Loucy (cell line): Measurements from ENCODE around the gene PIK3R5.

Source experiments
- H2AFZ ChIP-seq: fragments of 200-600 bp; sonication (generic); 2 replicates; pipeline ENCODE4 v1.6.0; 2016; ENCODE audit warnings: antibody characterized with exemption, mild to moderate bottlenecking, low read length, moderate library complexity
- H3F3A ChIP-seq: fragments of 200-600 bp; 2 replicates; pipeline ENCODE4 v1.6.0; 2016; ENCODE audit warnings: antibody characterized with exemption, low read depth, mild to moderate bottlenecking
- H3K27me3 ChIP-seq: fragments of 200-600 bp; sonication (generic); 2 replicates; pipeline ENCODE4 v1.6.1; 2014; ENCODE audit warnings: low read length, mild to moderate bottlenecking; ENCODE audit not compliant: insufficient read depth, poor library complexity, severe bottlenecking
- H3K36me3 ChIP-seq: fragments of 200-600 bp; sonication (generic); 2 replicates; pipeline ENCODE4 v1.6.1; 2016; ENCODE audit warnings: low read length; ENCODE audit not compliant: insufficient read depth
- H3K4me1 ChIP-seq: fragments of 200-600 bp; sonication (generic); 2 replicates; pipeline ENCODE4 v1.5.1; 2014; ENCODE audit warnings: low read length, mild to moderate bottlenecking; ENCODE audit not compliant: insufficient read depth, poor library complexity, severe bottlenecking
- H3K4me2 ChIP-seq: fragments of 200-600 bp; sonication (generic); 2 replicates; pipeline ENCODE4 v1.6.0; 2014; ENCODE audit warnings: antibody characterized with exemption, low read length, low read depth, mild to moderate bottlenecking; ENCODE audit not compliant: poor library complexity, severe bottlenecking
- H3K4me3 ChIP-seq: fragments of 200-600 bp; sonication (generic); 2 replicates; pipeline ENCODE4 v1.5.1; 2014; ENCODE audit warnings: low read length, mild to moderate bottlenecking, mixed read lengths; ENCODE audit not compliant: poor library complexity, severe bottlenecking
- H3K79me2 ChIP-seq: fragments of 200-600 bp; sonication (generic); 2 replicates; pipeline ENCODE4 v1.6.1; 2014; ENCODE audit warnings: low read length; ENCODE audit not compliant: insufficient read depth
- H3K9ac ChIP-seq: fragments of 200-600 bp; sonication (generic); 2 replicates; pipeline ENCODE4 v1.6.0; 2014; ENCODE audit warnings: mild to moderate bottlenecking, low read depth, low read length, moderate library complexity; ENCODE audit not compliant: poor library complexity, severe bottlenecking
- H3K9me2 ChIP-seq: fragments of 200-600 bp; sonication (generic); replicated peaks from 2 replicates; pipeline ENCODE4 v1.6.1; 2016; ENCODE audit warnings: low read depth, low read length, mixed read lengths
- H3K9me3 ChIP-seq: fragments of 200-600 bp; sonication (generic); 2 replicates; pipeline ENCODE4 v1.6.1; 2014; ENCODE audit warnings: mild to moderate bottlenecking, antibody characterized with exemption, low read length, low read depth; ENCODE audit not compliant: insufficient read depth
- H4K20me1 ChIP-seq: fragments of 200-600 bp; sonication (generic); 2 replicates; pipeline ENCODE4 v1.6.0; 2014; ENCODE audit warnings: antibody characterized with exemption, low read length, mild to moderate bottlenecking; ENCODE audit not compliant: insufficient read depth, poor library complexity, severe bottlenecking
- EZH2phosphoT487 ChIP-seq: fragments of 200-600 bp; IDR thresholded peaks from 2 replicates; pipeline ENCODE4 v1.6.1; 2018; ENCODE audit warnings: antibody characterized with exemption, mild to moderate bottlenecking, moderate library complexity, borderline replicate concordance
- TF ChIP-seq, protein P1 (sequence below): fragments of 200-600 bp; sonication (generic); conservative IDR thresholded peaks from 2 replicates; pipeline ENCODE4 v1.5.1; 2014; ENCODE audit warnings: mild to moderate bottlenecking, antibody characterized with exemption, low read length

The PIK3R5 gene

DNA sequence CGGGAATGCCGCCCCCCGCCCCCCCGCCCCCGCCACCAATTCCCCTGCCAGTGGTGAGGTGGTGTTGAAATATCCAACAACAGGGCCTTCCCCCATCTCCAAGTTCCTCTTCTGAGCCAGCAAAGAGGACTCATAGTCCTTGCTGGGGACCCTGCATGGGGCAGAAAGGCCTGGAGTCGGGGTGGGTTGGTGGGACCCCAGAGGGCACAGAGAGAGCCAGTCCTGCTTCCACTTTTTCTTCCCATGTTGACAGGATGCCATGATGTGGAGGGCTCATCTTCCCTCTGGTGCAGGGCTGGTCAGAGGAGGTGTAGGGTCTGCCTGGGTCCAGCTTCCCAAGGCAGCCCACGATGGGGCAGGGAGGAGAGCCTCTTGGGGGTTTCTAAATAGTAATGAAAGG, 49.0 kb downstream of the PIK3R5 start:
- Histone ChIP-seq H3K36me3 (0 out of 2 replicates have a peak, but pooled peaks cover 4% of the 10 kb centered on the region), H3K4me2 (no peak overlapping the region)

DNA sequence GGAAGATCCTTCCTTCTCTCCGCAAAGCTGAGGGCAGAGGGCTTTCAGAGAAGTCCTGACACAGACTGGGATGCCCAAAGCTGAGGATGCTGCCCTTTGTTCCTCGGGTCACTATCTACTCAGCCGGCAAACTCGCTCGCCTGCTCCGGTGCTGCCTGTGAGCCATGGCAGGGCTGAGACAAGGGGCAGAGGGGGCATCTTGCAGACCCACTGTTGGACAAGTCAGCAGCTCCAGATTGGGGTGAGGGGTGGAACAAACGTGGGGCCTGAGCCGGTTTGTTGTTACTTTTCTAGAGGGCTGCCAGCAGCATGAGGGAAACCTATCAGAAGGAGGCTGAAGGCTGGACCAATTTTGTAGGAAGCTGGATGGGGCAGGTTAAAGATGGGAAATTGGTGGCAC, 51.0 kb downstream of the PIK3R5 start:
- Histone ChIP-seq H3K27me3 (no peaks in the 10 kb centered on the region), H3F3A (no peaks in the 10 kb centered on the region), H4K20me1 (no peaks in the 10 kb centered on the region), H3K9ac (no peak overlapping the region), H3K36me3 (peaks cover 13% of the 10 kb centered on the region; the same call in 1 of the 2 replicates), H3K9me2 (no peaks in the 10 kb centered on the region), H2AFZ (no peak overlapping the region), H3K4me3 (no peak overlapping the region), H3K9me3 (0 out of 2 replicates have a peak, but pooled peaks cover 3% of the 10 kb centered on the region), H3K79me2 (no peaks in the 10 kb centered on the region), H3K4me2 (no peak overlapping the region), H3K4me1 (no peaks in the 10 kb centered on the region)
- TF ChIP-seq, protein P1, sequence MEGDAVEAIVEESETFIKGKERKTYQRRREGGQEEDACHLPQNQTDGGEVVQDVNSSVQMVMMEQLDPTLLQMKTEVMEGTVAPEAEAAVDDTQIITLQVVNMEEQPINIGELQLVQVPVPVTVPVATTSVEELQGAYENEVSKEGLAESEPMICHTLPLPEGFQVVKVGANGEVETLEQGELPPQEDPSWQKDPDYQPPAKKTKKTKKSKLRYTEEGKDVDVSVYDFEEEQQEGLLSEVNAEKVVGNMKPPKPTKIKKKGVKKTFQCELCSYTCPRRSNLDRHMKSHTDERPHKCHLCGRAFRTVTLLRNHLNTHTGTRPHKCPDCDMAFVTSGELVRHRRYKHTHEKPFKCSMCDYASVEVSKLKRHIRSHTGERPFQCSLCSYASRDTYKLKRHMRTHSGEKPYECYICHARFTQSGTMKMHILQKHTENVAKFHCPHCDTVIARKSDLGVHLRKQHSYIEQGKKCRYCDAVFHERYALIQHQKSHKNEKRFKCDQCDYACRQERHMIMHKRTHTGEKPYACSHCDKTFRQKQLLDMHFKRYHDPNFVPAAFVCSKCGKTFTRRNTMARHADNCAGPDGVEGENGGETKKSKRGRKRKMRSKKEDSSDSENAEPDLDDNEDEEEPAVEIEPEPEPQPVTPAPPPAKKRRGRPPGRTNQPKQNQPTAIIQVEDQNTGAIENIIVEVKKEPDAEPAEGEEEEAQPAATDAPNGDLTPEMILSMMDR = no peak
- TF ChIP-seq EZH2phosphoT487 = no peak

More for the DNA sequence above, 49.0 kb downstream of the PIK3R5 start:
- H3K79me2 ChIP-seq = no peaks in the 10 kb centered on the region
- H3K4me1 ChIP-seq = no peaks in the 10 kb centered on the region
- 0 out of 2 replicates have a peak, but pooled peaks cover 3% of the 10 kb centered on the region for H3K9me3 ChIP-seq
- H3K27me3 ChIP-seq = no peaks in the 10 kb centered on the region
- no peaks in the 10 kb centered on the region for H3K9me2 ChIP-seq
- H2AFZ ChIP-seq = no peak overlapping the region
- H3K9ac ChIP-seq = no peak overlapping the region
- TF ChIP-seq EZH2phosphoT487 = no peak
- TF ChIP-seq, protein P1 = no peak
- H3F3A ChIP-seq = no peaks in the 10 kb centered on the region
- H3K4me3 ChIP-seq = no peak overlapping the region
- H4K20me1 ChIP-seq = no peaks in the 10 kb centered on the region

DNA sequence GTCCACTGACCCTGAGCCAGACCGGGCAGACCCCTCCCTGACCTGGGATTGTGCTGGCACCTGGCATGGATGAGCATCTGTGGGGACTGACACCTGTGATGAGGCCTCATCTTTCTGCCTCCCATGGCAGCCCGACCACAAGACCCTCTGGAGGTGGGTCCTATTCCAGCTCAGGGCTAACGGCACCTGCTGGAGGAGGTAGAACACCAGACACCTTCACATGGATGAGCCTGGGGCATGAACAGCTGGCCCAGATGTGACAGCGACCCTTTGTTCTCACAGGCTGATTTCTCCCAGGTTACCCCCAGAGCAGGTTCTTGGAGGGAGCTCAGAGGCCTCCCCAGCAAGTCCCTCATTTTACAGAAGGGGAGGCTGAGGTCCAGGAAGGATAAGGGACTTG, 51.6 kb downstream of the PIK3R5 start:
- H3K4me1 ChIP-seq = no peaks in the 10 kb centered on the region
- no peaks in the 10 kb centered on the region for H4K20me1 ChIP-seq
- no peak overlapping the region for H3K9ac ChIP-seq
- peaks cover 15% of the 10 kb centered on the region; the same call in 1 of the 2 replicates for H3K36me3 ChIP-seq
- H3K9me3 ChIP-seq = 0 out of 2 replicates have a peak, but pooled peaks cover 3% of the 10 kb centered on the region
- no peaks in the 10 kb centered on the region for H3F3A ChIP-seq
- H3K4me3 ChIP-seq = no peak overlapping the region
- no peaks in the 10 kb centered on the region for H3K9me2 ChIP-seq
- no peak overlapping the region for H3K4me2 ChIP-seq
- H3K27me3 ChIP-seq = no peaks in the 10 kb centered on the region
- TF ChIP-seq, protein P1 = no peak
- H2AFZ ChIP-seq = no peak overlapping the region
- no peaks in the 10 kb centered on the region for H3K79me2 ChIP-seq
